GM23248 (cell line): ENCODE results near the gene PLIN5.
"Not testable (repeated sequence)": the region's sequence is repeated elsewhere in the genome, so short reads cannot be mapped to it uniquely, and the experiment has no call there.

Source experiments
- EZH2 ChIP-seq: fragments of 200-600 bp; sonication (generic); IDR thresholded peaks from 2 replicates; pipeline ENCODE4 v1.6.1; 2018; ENCODE audit warnings: antibody characterized with exemption, mild to moderate bottlenecking; ENCODE audit not compliant: insufficient read depth, poor library complexity, severe bottlenecking
- EZH2phosphoT487 ChIP-seq: fragments of 200-600 bp; sonication (generic); IDR thresholded peaks from 2 replicates; pipeline ENCODE4 v1.6.1; 2018; ENCODE audit warnings: antibody characterized with exemption, moderate library complexity, mild to moderate bottlenecking, low read depth; ENCODE audit not compliant: insufficient read depth

DNA sequence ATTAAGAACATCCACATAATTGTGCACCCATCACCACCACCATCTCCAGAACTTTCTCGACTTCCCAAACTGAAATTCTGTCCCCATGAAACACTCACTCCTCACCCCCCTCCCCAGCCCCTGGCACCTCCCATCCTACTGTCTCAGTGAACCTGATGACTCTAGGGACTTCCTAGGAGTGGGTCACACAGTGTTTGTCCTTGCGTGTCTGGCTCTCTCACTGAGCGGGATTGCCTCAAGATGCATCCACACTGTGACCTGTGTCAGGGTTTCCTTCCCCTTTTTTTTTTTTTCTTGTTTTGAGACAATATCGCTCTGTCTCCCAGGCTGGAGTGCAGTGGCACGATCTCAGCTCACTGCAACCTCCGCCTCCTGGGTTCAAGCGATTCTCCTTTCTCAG is 27.1 kb upstream of the PLIN5 start:
- TF ChIP-seq EZH2, EZH2phosphoT487: not testable (repeated sequence)
